ENCODE results near the gene SLC4A9.
"Not testable (repeated sequence)": the region's sequence is repeated elsewhere in the genome, so short reads cannot be mapped to it uniquely, and the experiment has no call there.

The SLC4A9 gene

GRCh38 chr5:140401362-140402257, 41.6 kb downstream of the SLC4A9 start, which contains the start of gene ANKHD1:
Gene ANKHD1 (plus strand): TSS chr5:140401833. CDS start chr5:140401968, 135 bp downstream.
- DNase-seq, result peak; percentile 100

- DNase-seq, result peak; percentile 75
Observed at GRCh38 chr5:140402258-140403074, 42.5 kb downstream of the SLC4A9 start.

- DNase-seq, result no peak
Observed at GRCh38 chr5:140403613-140404012, 43.6 kb downstream of the SLC4A9 start.

DNA sequence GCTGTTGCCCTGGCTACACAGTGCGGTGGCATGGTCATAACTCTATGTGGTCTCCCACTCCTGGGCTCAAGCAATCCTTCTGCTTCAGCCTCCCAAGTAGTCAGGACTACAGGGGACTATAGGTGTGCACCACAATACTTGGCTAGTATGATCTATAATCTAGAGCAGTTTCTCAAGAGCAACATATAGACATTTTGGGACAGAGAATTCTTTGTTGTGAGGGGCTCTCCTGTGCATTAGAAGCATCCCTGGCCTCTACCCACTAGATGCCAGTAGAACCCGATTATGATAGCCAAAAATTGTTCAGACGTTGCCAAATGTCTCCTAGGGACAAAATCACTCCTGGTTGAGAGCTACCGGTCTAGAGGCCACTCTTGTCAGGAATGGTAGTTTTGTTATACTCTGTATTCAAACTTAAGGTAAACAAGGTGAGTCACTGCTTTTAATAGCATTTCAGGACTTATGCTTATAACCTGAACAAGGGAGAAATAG, 48.8 kb downstream of the SLC4A9 start:
- peak; percentile 72 for DNase-seq

DNA sequence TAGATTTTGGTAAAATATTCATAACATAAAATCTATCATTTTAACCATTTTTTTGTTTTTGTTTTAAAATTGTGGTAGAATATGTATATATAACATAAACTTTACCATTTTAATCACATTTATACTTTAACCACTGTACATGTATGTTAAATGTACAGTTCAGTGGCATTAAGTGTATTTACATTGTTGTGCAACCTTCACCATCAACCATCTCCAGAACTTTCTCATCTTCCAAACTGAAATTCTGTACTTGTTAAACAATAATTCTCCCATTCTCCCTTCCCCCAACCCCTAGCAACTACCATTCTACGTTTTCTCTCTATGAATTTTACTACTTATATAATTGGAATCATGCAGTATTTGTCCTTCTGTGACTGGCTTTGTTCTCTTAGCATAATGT, 53.2 kb downstream of the SLC4A9 start:
- DNase-seq, result no peak

GRCh38 chr5:140417235-140417634, 57.2 kb downstream of the SLC4A9 start:
- no peak for DNase-seq

- DNase-seq, result no peak
Observed at GRCh38 chr5:140418862-140419520, 59.0 kb downstream of the SLC4A9 start.

DNA sequence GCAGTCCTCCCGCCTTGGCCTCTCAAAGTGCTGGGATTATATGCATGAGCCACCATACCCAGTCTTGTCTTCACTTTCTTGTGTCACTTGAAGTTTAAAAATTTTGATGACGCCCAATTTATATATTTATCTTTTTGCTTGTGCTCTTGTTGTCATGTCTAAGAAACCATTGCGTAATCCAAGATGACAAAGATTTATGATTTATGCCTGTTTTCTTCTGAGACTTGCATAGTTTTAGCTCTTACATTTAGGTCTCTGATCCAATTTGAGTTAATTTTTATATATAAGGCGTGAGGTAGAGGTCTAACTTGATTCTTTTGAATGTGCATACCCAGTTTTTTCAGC, 60.2 kb downstream of the SLC4A9 start:
- DNase-seq, result no peak

DNA sequence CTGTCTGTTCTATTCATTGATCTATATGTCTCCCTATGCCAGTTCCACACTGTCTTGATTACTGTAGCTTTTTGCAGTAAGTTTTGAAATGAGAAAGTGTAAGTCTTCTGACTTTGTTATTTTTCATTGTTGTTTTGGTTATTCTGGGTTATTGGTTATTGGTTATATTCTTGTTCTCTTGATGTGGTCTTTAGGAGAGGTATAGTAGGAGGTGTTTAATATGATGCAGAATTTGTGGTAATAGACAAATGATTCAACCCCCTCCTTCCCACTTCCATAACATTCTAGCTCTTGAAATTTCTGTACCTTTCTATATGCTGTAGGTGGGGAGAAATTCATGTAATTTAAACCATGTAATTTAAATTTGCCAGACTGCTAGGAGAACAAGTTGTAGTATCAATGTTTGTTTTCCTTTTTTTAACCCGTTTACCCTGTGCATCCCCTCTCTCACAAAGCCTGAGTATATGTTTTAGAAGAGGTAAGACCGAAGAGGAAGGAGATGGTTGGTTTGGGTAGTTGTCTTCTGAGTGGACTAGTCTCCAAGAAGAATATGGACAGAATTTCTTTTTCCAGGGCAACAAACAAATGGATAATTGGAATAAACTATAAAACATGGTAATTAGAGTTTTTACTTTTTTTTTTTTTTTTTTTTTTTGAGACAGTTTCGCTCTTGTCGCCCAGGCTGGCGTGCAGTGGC, 60.8 kb downstream of the SLC4A9 start:
- no peak for DNase-seq

- DNase-seq, result not testable (repeated sequence)
Observed at GRCh38 chr5:140421375-140421774, 61.4 kb downstream of the SLC4A9 start.

GRCh38 chr5:140423609-140424008, 63.6 kb downstream of the SLC4A9 start:
- DNase-seq, result no peak

- no peak for DNase-seq
Observed at GRCh38 chr5:140424135-140424534, 64.1 kb downstream of the SLC4A9 start.

Data from DMS53 (cell line).